RWPE1 (cell line): ENCODE data around the gene MRPL3.

ENCODE experiments used
- CTCF ChIA-PET: fragments of 350-600 bp; sonication (Branson Sonifier 250); formaldehyde crosslinking; extraction: SDS; loops from one replicate; lab custom pipeline; 2021; lab: Yijun Ruan, JAX
- POLR2A ChIA-PET: fragments of 400-600 bp; formaldehyde crosslinking; extraction: SDS; loops from one replicate; lab custom pipeline; 2020; ENCODE audit warnings: antibody characterized with exemption; ENCODE audit not compliant: low non-redundant PET; lab: Yijun Ruan, JAX
- DNase-seq: peaks from one replicate; pipeline ENCODE4 v3.0.0; 2012; ENCODE audit warnings: low spot score
- H3K27ac ChIP-seq: fragments of 450-650 bp; 2 replicates; pipeline ENCODE4 v1.5.1; 2017
- CTCF ChIP-seq: fragments of 450-650 bp; conservative IDR thresholded peaks from 2 replicates; pipeline ENCODE4 v1.5.1; 2017; ENCODE audit warnings: low read depth, mild to moderate bottlenecking

MRPL3 gene

GRCh38 chr3:131518680-131519079 is 15.9 kb upstream of the MRPL3 start:
- no peak for DNase-seq
- no peak for TF ChIP-seq CTCF
- H3K27ac ChIP-seq = no peak overlapping the region
- CTCF ChIA-PET = interaction anchor here (0.6 kb wide), 1 partner anchor 13 kb away, joined by 3 read pairs; no protein-coding TSS in a partner anchor
- POLR2A ChIA-PET = no interaction called here

- CTCF ChIA-PET = no interaction called here
- POLR2A ChIA-PET = no interaction called here
- H3K27ac ChIP-seq = no peak overlapping the region
- no peak for TF ChIP-seq CTCF
- no peak for DNase-seq
Measured at GRCh38 chr3:131505421-131505820, 2.6 kb upstream of the MRPL3 start.

- DNase-seq = no peak
- TF ChIP-seq CTCF = no peak
- CTCF ChIA-PET = no interaction called here
- POLR2A ChIA-PET = no interaction called here
- no peak overlapping the region for H3K27ac ChIP-seq
Measured at GRCh38 chr3:131503320-131503635, 507 bp upstream of the MRPL3 start.

- POLR2A ChIA-PET = no interaction called here
- CTCF ChIA-PET = no interaction called here
- no peak for TF ChIP-seq CTCF
- peak; percentile 14 for DNase-seq
- no peak overlapping the region for H3K27ac ChIP-seq
Measured at GRCh38 chr3:131501949-131502348, 822 bp downstream of the MRPL3 start.

- ChIA-PET POLR2A (no interaction called here), CTCF (interaction anchor here (0.5 kb wide), 1 partner anchor 144 kb away, joined by 3 read pairs; no protein-coding TSS in a partner anchor)
- no peak overlapping the region for H3K27ac ChIP-seq
- DNase-seq = no peak
- TF ChIP-seq CTCF = no peak
Measured at GRCh38 chr3:131494706-131495105, 8.1 kb downstream of the MRPL3 start.

GRCh38 chr3:131491775-131492174 is 11.0 kb downstream of the MRPL3 start:
- CTCF ChIA-PET = no interaction called here

More at GRCh38 chr3:131491775-131492174, 11.0 kb downstream of the MRPL3 start:
- DNase-seq = no peak
- POLR2A ChIA-PET = no interaction called here
- H3K27ac ChIP-seq = no peak overlapping the region
- TF ChIP-seq CTCF = no peak
